Heart right ventricle (tissue), 16 donors: ENCODE data around the gene ACP6. TPM values are rescaled to one million over a fixed set of nuclear protein-coding genes. Genes with fewer than 3 reads are reported as not detected.

ENCODE experiments used
- ATAC-seq, 8 donors: fragments of 200-7000 bp; cut with Tn5 transposase; one replicate each; pipeline ENCODE4 v1.9.1; 2020; ENCODE audit warnings: mild to moderate bottlenecking in 8 of 8, moderate library complexity in 8 of 8, moderate number of reproducible peaks in 1 of 8
- DNase-seq, 2 donors: peaks; one replicate each; pipeline ENCODE4 v3.0.0-alpha.2; 2020
- H3K27ac ChIP-seq, 10 donors: fragments of 200-600 bp; sonication (generic) in 2 of 10; one replicate each; pipeline versions ENCODE4 v1.5.0 to v1.8.0; 2020 to 2022; ENCODE audit warnings: mild to moderate bottlenecking in 3 of 10
- H3K27me3 ChIP-seq, 7 donors: fragments of 200-600 bp; one replicate each; pipeline ENCODE4 v1.8.0; 2021 to 2022; ENCODE audit warnings: mild to moderate bottlenecking in 2 of 7
- H3K36me3 ChIP-seq, 9 donors: fragments of 200-600 bp; sonication (generic) in 1 of 9; one replicate each; pipeline versions ENCODE4 v1.5.0 to v1.8.0; 2020 to 2022; ENCODE audit warnings: mild to moderate bottlenecking in 2 of 9
- H3K4me1 ChIP-seq, 9 donors: fragments of 200-600 bp; sonication (generic) in 1 of 9; one replicate each; pipeline versions ENCODE4 v1.5.0 to v1.8.0; 2020 to 2022; ENCODE audit warnings: mild to moderate bottlenecking in 4 of 9
- H3K4me3 ChIP-seq, 10 donors: fragments of 200-600 bp; sonication (generic) in 2 of 10; one replicate each; pipeline versions ENCODE4 v1.5.0 to v1.8.0; 2020 to 2022; ENCODE audit warnings: mild to moderate bottlenecking in 7 of 10, moderate library complexity in 2 of 10
- H3K9me3 ChIP-seq, 11 donors: fragments of 200-600 bp in 10 of 11; sonication (generic) in 2 of 11; one replicate each; pipeline versions ENCODE4 v1.5.0 to v1.8.0; 2013 to 2022; ENCODE audit warnings: mild to moderate bottlenecking in 2 of 11, control low read depth in 1 of 11, moderate library complexity in 1 of 11
- WGBS, 2 donors: extraction: QIAGEN DNeasy Blood & Tissue Kit; methylation state at CpG; one replicate each; pipeline ENCODE4 v1.1.7; 2013; ENCODE audit warnings: inconsistent platforms in 1 of 2; 5-methylcytosine and 5-hydroxymethylcytosine counted together
- intact Hi-C, 10 donors: fragments of 100-400 bp; cut with DNase I; formaldehyde crosslinking; loops; one replicate each; pipeline versions ENCODE4 v1.11.1 to v1.14.2; 2022
- polyA plus RNA-seq, 2 donors: library from polyadenylated mRNA; stranded (reverse); fragments of 200-250 nt; gene quantifications; one replicate each; pipeline ENCODE4 v1.2.3, GENCODE V29; 2013
- total RNA-seq, 10 donors: library from RNA; stranded (reverse); fragmentation: NEBNext Ultra II Directional in 3 of 10; extraction: Animal tissue kit (Norgen Biotek cat#: 25700) in 3 of 10; gene quantifications; one replicate each; pipeline versions ENCODE4 v1.2.1 to v1.2.4, GENCODE V29; 2021 to 2023
- TF ChIP-seq, protein P1 (sequence below), 9 donors: fragments of 200-600 bp; sonication (generic) in 2 of 9; IDR thresholded peaks; one replicate each; pipeline versions ENCODE4 v1.5.0 to v1.8.0; 2021 to 2022; ENCODE audit warnings: antibody characterized with exemption in 9 of 9, mild to moderate bottlenecking in 5 of 9, moderate library complexity in 1 of 9
- donor health status: Arrhythmogenic right ventricular cardiomyopathy.
- donor health status: ischemic (EF 13 %, LVEDD 7.1; RV severe dilation, severe dysfunction).
- donor health status: healthy with polysubstance abuse.
- donor health status: DM: no; HTN: yes; CAD: no.
- donor health status: DM: no; HTN: no; CAD: no.
- donor health status: ischemic (EF 25% LVEDD 6.9; RV normal size, moderate dysfunction).
- donor health status: ischemic (EF 25% LVEDD 5.7; RV mildly dilated, moderate dysfunction).
- donor health status: healthy.
- donor health status: DM: yes; HTN: yes; CAD: no.
- donor health status: Ischemic cardiomyopathy.
- donor health status: ischemic (EF 35%, LVEDD 5.7; RV mildly dilated, moderate dysfunction).
- donor health status: nonischemic (EF 11% LVEDD 7.7; RV severe dilation, severe dysfunction).
- donor health status: DM: yes; HTN: yes; CAD: no.
- donor health status: PGD.
- donor health status: ischemic (EF 29% LVEDD 5.4; RV normal size, mild dysfunction).
- donor health status: nonischemic (EF 23%, LVEDD 6.1; RV moderate dilation, normal function).

Gene ACP6
- total and polyA plus RNA-seq, 12 donors = 5.0 to 24.8 (median 16.1) TPM

DNA sequence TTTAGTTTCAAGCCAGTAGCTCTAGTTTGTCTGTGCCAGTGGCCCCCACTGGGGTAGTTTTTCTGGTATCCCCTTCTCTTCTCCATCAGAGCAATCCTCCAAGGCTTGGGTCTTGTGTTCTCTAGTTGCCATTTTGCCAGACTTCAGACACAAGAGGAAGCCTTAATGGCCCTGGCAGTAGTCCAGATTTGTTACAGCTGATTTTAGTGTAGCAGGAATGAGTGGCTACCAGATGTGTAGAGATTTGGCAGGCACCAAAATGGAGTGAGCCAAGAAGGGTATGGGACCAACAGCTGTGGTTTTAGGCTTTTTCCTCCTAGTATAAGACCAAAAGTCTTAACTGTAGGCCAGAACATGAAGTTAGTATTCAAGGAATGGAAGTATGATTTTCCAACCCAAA is 56.8 kb downstream of the ACP6 start:
- Histone ChIP-seq H3K4me3 (no peak overlapping the region), H3K9me3 (no peaks in the 10 kb centered on the region), H3K27ac (no peak overlapping the region), H3K36me3 (peaks cover 0 to 92% (median 57%) of the 10 kb centered on the region in 9 donors), H3K4me1 (peaks cover 0 to 37% (median 14%) of the 10 kb centered on the region in 9 donors), H3K27me3 (no peaks in the 10 kb centered on the region)
- no peak for DNase-seq
- intact Hi-C loops = loop anchor here in 2 of 10 donors (5.0 kb wide), 2 partner anchors 106 to 116 kb away; no protein-coding TSS in a partner anchor
- ATAC-seq = peak in 1 of 8 donors; percentile 22
- TF ChIP-seq, protein P1, sequence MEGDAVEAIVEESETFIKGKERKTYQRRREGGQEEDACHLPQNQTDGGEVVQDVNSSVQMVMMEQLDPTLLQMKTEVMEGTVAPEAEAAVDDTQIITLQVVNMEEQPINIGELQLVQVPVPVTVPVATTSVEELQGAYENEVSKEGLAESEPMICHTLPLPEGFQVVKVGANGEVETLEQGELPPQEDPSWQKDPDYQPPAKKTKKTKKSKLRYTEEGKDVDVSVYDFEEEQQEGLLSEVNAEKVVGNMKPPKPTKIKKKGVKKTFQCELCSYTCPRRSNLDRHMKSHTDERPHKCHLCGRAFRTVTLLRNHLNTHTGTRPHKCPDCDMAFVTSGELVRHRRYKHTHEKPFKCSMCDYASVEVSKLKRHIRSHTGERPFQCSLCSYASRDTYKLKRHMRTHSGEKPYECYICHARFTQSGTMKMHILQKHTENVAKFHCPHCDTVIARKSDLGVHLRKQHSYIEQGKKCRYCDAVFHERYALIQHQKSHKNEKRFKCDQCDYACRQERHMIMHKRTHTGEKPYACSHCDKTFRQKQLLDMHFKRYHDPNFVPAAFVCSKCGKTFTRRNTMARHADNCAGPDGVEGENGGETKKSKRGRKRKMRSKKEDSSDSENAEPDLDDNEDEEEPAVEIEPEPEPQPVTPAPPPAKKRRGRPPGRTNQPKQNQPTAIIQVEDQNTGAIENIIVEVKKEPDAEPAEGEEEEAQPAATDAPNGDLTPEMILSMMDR (IDR thresholded peaks at IDR 0.05) = no peak

DNA sequence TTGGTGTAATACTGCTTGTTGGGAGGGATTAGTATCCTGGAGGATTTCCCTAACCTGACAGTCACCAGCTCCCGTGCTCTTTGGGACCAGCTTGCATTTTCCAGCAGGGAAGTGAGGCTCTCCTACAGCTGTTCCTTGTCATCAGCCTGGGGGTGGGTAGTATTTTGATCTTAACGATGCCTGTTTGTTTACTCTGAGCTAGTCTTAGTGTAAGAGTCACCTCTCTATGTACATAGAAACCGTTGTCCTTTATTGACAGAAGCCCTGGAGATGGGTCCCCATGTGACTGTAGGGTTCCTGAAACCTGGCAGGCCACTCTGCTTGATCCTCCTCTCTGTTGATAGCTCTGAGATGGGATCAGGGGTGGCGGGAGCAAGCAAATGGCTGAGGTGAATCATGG is 58.0 kb downstream of the ACP6 start:
- peak in 1 of 8 donors; percentile 67 for ATAC-seq
- intact Hi-C loops = loop anchor here in 2 of 10 donors (5.0 kb wide), 2 partner anchors 105 to 115 kb away; no protein-coding TSS in a partner anchor
- H3K4me1 ChIP-seq = peaks cover 0 to 37% (median 12%) of the 10 kb centered on the region in 9 donors
- H3K36me3 ChIP-seq = peaks cover 0 to 92% (median 46%) of the 10 kb centered on the region in 9 donors
- H3K27ac ChIP-seq = no peak overlapping the region
- H3K4me3 ChIP-seq = no peak overlapping the region
- TF ChIP-seq, protein P1 (IDR thresholded peaks at IDR 0.05) = no peak
- H3K27me3 ChIP-seq = no peaks in the 10 kb centered on the region
- H3K9me3 ChIP-seq = no peaks in the 10 kb centered on the region
- DNase-seq = no peak
- 48 to 69% methylated on average over 4 of the region's 4 CpGs for WGBS, 2 donors

DNA sequence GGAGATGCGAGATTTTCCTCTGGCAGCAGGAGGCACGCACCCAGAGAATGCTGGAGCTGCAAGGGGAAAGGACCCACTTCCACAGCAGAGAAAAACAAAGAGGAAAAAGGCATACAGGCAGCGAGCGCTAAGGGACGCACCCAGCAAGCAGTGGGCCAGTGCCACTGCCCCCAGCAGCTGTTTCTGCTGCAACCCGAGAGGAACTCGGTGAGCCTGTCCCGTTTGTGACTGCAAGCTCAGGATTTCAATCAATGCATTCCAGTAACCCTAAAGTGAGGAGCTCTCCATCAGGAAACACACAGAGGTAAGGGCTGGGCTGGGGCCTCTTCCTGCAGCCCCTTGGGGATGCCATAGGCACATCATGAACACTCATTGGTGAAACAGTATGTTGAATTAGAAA is 58.7 kb downstream of the ACP6 start:
- ATAC-seq = no peak

DNA sequence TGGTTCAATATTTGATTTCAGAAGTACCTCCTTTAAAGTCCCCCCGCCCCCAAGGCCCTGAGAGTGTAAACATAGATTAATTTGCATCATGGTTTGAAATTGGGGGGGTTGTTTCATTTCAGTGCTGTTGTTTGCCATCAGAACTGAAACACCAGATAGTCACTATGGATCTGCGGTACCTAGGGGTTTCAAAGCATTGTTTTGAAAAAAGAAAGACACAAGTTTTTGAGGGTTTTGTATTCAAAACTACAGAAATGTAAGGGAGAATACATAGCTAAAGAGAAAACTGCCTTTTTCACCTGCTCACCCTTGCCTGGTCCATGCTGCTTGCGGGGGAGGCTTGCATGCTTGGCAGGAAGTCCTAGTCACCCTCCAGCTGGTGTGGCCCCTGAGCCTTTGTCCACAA is 59.3 kb downstream of the ACP6 start:
- Histone ChIP-seq H3K36me3 (peaks cover 0 to 92% (median 36%) of the 10 kb centered on the region in 9 donors), H3K9me3 (no peaks in the 10 kb centered on the region), H3K27me3 (no peaks in the 10 kb centered on the region), H3K27ac (no peak overlapping the region), H3K4me1 (peaks cover 0 to 37% (median 12%) of the 10 kb centered on the region in 9 donors), H3K4me3 (no peak overlapping the region)
- TF ChIP-seq, protein P1 (IDR thresholded peaks at IDR 0.05) = no peak
- intact Hi-C loops = loop anchor here in 2 of 10 donors (5.0 kb wide), 2 partner anchors 104 to 114 kb away; no protein-coding TSS in a partner anchor
- WGBS, 2 donors = 97 to 98% methylated on average over 3 of the region's 3 CpGs
- DNase-seq = no peak
- no peak for ATAC-seq

More for the DNA sequence above, 58.7 kb downstream of the ACP6 start:
- TF ChIP-seq, protein P1 (IDR thresholded peaks at IDR 0.05) = no peak
- Histone ChIP-seq H3K9me3 (no peaks in the 10 kb centered on the region), H3K27ac (no peak overlapping the region), H3K27me3 (no peaks in the 10 kb centered on the region), H3K4me3 (no peak overlapping the region), H3K4me1 (peaks cover 0 to 37% (median 12%) of the 10 kb centered on the region in 9 donors), H3K36me3 (peaks cover 0 to 92% (median 39%) of the 10 kb centered on the region in 9 donors)
- DNase-seq = no peak
- intact Hi-C loops = loop anchor here in 2 of 10 donors (5.0 kb wide), 2 partner anchors 104 to 114 kb away; no protein-coding TSS in a partner anchor
- WGBS, 2 donors = 88 to 89% methylated on average over 8 of the region's 8 CpGs
